ENCODE measurements around the gene ANKS1B.

Gene ANKS1B

GRCh38 chr12:99108924-99109323 lies 875.8 kb downstream of the ANKS1B start:
- no peak for DNase-seq

- no peak for DNase-seq
These were observed 885.0 kb downstream of the ANKS1B start for GRCh38 chr12:99099786-99100185.

- no peak for DNase-seq
These were observed 887.6 kb downstream of the ANKS1B start for GRCh38 chr12:99097171-99097570.

GRCh38 chr12:99093166-99093565 lies 891.6 kb downstream of the ANKS1B start:
- no peak for DNase-seq

GRCh38 chr12:99092100-99092851 lies 892.5 kb downstream of the ANKS1B start:
- DNase-seq: no peak

- DNase-seq: no peak
These were observed 897.5 kb downstream of the ANKS1B start for GRCh38 chr12:99087278-99087677.

GRCh38 chr12:99079811-99080210 lies 904.9 kb downstream of the ANKS1B start:
- DNase-seq: no peak

- DNase-seq: no peak
These were observed 915.6 kb downstream of the ANKS1B start for GRCh38 chr12:99068993-99069747.

- no peak for DNase-seq
These were observed 917.5 kb downstream of the ANKS1B start for GRCh38 chr12:99067171-99067785.

GRCh38 chr12:99066726-99067125 lies 918.0 kb downstream of the ANKS1B start:
- no peak for DNase-seq

GRCh38 chr12:99063182-99063581 lies 921.6 kb downstream of the ANKS1B start:
- no peak for DNase-seq

- no peak for DNase-seq
These were observed 924.8 kb downstream of the ANKS1B start for GRCh38 chr12:99059824-99060511.

- DNase-seq: no peak
These were observed 927.1 kb downstream of the ANKS1B start for GRCh38 chr12:99057670-99058069.

GRCh38 chr12:99056186-99056585 lies 928.5 kb downstream of the ANKS1B start:
- no peak for DNase-seq

GRCh38 chr12:99055299-99055698 lies 929.4 kb downstream of the ANKS1B start:
- no peak for DNase-seq

GRCh38 chr12:99054601-99055128 lies 930.1 kb downstream of the ANKS1B start:
- no peak for DNase-seq

GRCh38 chr12:99053616-99054362 lies 930.9 kb downstream of the ANKS1B start:
- DNase-seq: no peak

- DNase-seq: no peak
These were observed 935.0 kb downstream of the ANKS1B start for GRCh38 chr12:99049774-99050173.

- DNase-seq: no peak
These were observed 939.6 kb downstream of the ANKS1B start for GRCh38 chr12:99045158-99045557.

GRCh38 chr12:99043319-99043914 lies 941.3 kb downstream of the ANKS1B start:
- peak; percentile 30 to 34 for DNase-seq

- DNase-seq: no peak
These were observed 942.5 kb downstream of the ANKS1B start for GRCh38 chr12:99042226-99042625.
